VCaP (cell line): ENCODE data around the gene MANBA.

Experiments
- H3K27ac ChIP-seq: fragments of 450-650 bp; 2 replicates; pipeline ENCODE4 v1.5.1; 2017
- CTCF ChIP-seq: fragments of 450-650 bp; conservative IDR thresholded peaks from 2 replicates; pipeline ENCODE4 v1.5.1; 2017; ENCODE audit warnings: mild to moderate bottlenecking, moderate library complexity

Gene MANBA

DNA sequence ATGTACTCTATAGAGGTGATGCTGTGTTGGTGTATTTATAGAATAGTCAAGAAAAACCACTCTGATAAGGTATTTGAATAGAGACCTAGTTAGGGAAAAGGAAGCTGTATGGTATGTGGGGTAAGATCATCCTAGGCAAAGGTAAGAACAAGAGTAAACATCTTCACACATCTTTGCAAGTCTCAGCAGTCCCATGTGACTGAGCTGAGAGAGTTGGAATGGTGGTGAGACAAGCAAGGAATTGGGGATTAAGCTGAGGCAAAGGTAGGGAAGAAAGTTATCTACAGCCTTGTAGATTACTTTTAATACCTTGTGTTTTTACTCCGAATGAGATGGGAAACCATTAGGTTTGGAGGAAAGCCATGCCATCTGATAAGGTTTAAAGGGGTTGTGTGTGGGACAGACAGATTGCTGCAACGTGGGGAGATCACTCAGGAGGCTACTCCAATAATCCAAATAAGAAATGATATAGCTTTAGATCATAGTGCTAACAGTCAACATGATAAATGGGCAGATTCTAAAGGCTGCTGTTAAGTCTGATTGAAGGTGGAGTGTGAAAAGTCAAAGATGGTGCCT is 31.7 kb upstream of the MANBA start:
- TF ChIP-seq CTCF = no peak
- no peak overlapping the region for H3K27ac ChIP-seq

DNA sequence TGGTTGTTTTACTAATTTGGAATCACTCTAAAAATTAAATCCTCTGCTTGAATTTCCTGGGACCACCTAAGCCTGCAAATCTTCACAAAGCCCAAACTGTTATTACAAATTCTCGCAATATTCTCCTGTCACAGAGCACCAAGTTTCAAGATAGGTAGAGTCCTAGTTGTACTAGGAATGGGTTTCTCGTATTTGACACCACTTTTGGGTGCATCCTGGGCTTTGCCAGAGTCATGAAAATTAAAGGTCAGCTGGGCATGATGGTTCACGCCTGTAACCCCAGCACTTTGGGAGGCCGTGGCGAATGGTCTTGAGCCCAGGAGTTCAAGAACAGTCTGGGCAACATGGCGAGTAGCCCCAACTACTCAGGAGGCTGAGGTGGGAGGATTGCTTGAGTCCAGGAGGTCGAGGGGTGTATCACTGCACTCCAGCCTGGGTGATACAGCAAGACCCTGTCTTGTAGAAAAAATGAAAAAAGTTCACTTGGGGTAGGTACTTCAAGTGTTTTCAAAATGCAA is 30.6 kb upstream of the MANBA start:
- no peak for TF ChIP-seq CTCF
- no peak overlapping the region for H3K27ac ChIP-seq

DNA sequence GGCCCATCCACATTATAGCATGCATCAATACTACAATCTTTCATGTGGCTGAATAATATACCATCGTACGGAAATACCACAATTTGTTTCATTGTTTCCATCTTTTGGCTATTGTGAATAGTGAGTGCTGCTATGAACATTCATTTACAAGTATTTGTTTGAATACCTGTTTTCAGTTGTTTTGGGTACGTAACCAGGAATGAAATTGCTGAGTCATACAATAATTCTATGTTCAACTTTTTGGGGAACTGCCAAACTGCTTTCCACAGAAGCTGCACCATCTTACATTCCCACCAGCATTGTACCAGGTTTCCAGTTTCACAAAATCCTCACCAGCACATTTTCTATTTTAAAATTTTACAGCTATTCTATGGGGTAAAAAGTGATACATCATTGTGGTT is 28.5 kb upstream of the MANBA start:
- TF ChIP-seq CTCF = no peak
- no peak overlapping the region for H3K27ac ChIP-seq

- H3K27ac ChIP-seq = no peak overlapping the region
- TF ChIP-seq CTCF = no peak
Measured at GRCh38 chr4:102787944-102788343, 27.2 kb upstream of the MANBA start.

GRCh38 chr4:102787096-102787881 is 26.5 kb upstream of the MANBA start:
- no peak for TF ChIP-seq CTCF
- H3K27ac ChIP-seq = no peak overlapping the region

- no peak for TF ChIP-seq CTCF
- no peak overlapping the region for H3K27ac ChIP-seq
Measured at GRCh38 chr4:102786279-102786678, 25.5 kb upstream of the MANBA start.

DNA sequence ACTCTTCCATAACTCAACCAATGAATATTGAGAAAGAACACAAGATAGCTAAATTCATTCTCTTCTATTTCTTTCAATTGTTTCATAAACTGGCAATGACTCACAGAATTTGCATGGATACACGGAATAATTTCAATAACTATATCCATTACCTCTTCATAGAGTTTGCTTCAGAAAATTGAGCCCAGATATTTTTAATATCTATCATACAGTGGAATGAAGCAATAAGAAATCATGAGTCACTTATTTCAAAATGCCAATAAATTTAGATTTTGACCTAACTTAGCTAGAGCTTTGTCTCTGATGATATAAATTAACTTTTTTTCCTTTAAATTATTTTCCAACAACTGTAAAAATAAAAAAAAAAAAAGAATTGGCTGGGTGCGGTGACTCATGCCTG is 22.2 kb upstream of the MANBA start:
- TF ChIP-seq CTCF = no peak
- H3K27ac ChIP-seq = no peak overlapping the region
